CD4-positive, alpha-beta T cell treated with Interleukin-6 for 4 hours (primary cell): ENCODE results near the gene FAM20A.

Experiments
- DNase-seq: peaks from one replicate; pipeline ENCODE4 v3.0.0-alpha.2; 2020; ENCODE audit warnings: mixed read lengths

Gene FAM20A

GRCh38 chr17:68608515-68609130 lies 7.5 kb upstream of the FAM20A start:
- DNase-seq = no peak

DNA sequence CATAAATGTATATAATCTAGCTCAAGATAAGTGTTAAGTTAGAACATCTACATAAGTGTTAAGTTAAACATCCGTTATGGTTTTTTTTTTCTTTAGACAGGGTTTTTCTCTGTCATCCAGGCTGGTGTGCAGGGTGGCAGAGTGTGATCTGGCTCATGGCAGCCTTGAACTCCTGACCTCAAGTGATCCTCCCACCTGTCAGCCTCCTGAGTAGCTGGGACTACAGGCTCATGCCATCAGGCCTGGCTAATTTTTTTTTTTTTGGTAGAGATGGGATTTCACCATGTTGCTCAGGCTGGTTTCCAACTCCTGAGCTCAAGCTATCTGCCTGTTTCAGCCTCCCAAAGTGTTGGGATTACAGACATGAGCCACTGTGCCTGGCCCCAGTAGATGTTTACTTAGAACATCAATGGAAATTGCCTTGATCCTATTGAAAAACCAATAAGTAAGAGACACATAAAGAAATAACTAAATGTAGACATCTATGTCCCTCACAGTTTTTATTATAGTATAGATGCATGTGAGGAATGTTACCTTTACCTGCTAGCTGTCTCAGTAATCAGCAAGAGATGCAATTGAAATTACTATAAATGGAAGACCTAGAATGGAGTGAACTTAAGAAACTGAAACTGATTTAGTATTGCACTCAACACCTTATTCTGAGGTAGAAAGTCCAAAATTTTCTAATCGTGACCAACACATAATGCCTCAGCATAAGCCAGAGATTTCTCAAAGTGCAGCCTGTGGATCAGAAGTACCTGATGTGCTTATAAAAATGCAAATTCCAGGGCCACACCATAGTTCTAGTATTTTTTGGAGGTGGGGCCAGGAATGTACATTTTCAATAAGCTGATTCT lies 5.5 kb upstream of the FAM20A start:
- no peak for DNase-seq

DNA sequence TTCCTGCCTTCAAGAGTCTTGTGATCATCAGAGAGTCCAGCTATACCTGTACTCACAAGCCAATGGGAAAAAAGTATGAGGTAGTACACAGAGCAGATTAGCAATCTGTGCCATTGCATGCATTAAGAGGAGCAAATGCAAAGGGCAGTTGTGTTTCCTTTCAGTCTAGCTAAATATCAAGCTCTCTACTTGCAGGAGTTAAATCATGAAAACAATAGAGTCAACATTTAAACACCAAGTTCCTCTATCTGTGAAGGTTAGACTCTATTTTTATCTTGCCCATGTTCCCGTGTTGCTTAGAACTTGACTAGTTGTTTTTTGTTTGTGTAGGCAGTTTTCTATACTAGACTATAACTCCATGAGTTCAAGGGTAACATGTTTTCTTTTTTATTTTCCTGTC lies 4.7 kb upstream of the FAM20A start:
- no peak for DNase-seq

DNA sequence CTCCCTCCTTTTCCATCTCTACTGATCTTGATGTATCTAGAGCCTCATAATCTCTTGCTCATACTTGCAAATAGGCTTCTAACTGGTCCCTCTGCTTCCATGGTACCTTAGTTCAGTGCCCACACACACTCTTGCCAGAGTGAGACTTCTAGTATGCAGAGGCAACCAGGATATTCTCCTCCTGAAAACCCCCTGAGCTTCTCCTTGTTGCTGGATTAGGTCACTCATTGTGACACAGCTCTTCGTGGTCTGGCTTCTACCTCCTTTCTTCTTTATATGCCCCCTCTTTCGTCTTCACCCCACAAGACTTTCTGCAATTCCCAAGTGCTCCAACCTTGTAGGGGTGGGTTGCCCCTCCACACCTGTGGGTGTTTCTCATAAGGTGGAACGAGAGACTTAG lies 2.5 kb upstream of the FAM20A start:
- no peak for DNase-seq

GRCh38 chr17:68603027-68603426 lies 1.9 kb upstream of the FAM20A start:
- no peak for DNase-seq

DNA sequence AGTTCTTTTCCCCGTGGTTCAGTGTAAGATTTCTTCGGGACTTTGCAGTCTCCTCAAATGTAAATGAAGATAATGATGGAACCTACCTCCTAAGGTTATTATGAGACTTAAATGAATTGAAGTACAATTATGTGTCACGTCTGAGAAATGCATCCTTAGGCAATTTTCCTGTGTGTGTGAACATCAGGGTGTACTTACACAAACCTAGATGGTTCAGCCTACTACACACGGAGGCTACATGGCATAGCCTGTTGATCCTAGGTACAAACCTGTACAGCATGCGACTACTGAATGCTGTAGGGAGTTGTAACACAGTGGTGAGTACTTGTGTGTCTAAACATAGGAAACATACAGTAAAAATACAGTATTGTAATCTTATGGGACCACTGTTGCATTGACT lies 1.1 kb upstream of the FAM20A start:
- DNase-seq = no peak

DNA sequence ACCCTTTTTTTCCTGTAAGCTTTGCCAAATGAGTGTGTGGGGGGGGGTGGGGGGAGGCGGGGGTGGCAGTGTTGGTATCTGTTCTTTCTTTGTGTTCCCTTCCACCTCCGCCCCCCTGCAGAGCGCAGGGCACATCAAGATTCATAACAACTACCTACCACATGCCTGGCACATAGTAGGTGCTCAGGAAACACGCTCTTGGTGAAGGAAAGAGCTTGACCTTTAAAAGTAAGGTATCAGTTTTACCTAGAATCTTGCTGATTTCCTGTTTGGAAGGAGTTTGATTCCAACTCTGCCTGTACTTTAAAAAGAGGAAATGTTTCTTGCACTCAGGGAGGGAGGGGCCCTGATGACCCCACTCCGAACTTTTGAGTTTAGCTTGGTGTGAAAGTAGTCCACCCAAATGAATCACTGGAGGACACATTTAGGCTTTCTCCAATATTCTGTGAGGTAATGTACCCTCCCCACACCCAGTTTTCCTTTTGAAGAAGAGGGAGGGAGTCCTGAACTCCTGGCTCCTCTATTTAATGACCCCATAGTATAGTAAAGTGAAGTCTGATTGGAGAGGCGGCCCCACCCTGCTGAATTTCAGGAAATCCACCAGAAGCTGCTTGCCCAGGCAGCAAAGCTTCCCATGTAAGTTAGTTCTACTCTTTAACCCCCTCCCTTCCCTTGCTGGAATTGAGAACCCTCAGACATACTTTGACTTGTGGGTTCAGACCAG lies 560 bp upstream of the FAM20A start:
- no peak for DNase-seq

- no peak for DNase-seq
Measured at GRCh38 chr17:68600067-68600930, 868 bp downstream of the FAM20A start.

GRCh38 chr17:68599552-68600066 lies 1.6 kb downstream of the FAM20A start:
- DNase-seq = no peak

DNA sequence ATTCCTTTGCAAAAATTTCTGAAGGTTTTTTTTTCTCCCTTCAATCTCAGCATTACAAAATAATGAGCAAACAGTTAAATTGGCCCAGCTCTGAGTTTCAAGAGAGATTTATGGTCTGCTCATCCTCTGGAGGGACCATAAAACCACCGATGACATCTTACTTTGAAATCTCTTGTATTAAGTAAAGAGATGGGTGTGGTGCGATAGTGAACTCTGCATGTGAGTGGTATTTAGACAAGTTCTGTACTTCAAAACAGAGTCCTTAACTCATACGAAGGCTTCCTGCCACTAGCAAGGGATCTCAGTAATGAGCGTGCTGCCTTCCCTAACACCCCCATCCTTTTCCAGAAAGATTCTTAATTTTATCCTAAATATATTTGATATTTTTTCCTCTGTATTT lies 2.1 kb downstream of the FAM20A start:
- no peak for DNase-seq

DNA sequence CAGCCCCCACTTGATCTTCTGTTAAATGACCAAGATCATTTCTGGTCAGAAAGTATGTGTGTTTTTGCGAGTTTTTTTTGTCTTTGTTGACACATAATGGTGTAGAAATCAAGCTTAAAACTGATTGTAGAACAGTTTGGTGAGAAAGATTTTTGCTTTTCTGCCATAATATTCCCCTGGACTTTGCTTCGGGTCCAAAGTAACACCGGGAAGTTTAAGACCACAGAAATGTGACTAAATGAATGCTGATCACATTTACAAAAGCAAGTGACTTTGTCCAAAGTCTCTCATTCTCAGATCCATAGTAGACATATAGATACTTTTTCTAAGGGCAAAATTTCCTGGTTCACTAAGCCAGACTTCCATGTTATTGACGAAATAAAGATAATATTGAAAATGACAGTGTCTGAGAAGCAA lies 2.6 kb downstream of the FAM20A start:
- DNase-seq = no peak

- DNase-seq = no peak
Measured at GRCh38 chr17:68598074-68598473, 3.1 kb downstream of the FAM20A start.

DNA sequence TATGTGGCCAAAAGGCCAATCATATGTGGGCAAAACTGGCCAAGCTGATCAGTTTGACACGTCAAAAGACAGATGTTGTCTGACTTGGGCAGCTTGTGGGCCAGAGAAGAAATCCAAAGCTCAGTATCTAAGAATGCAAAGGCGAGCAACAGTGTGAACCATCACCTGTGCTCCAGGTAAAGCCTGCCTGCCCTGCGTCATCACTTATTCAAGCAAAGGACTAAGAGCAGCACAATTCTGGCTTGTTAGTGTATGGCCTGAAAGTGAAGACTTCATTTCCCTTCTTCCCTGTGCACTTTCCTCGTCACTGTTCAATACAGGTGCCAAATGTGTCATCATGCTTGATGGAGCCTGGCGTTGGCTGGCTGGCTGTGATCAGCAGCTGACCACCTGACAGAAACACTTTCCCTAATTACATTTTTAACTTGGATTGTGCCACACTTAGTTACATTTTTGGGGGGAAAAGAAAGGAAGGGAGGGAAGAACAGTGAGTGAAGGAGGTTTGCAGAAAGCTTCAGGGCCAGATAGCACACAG lies 4.7 kb downstream of the FAM20A start:
- DNase-seq = no peak

DNA sequence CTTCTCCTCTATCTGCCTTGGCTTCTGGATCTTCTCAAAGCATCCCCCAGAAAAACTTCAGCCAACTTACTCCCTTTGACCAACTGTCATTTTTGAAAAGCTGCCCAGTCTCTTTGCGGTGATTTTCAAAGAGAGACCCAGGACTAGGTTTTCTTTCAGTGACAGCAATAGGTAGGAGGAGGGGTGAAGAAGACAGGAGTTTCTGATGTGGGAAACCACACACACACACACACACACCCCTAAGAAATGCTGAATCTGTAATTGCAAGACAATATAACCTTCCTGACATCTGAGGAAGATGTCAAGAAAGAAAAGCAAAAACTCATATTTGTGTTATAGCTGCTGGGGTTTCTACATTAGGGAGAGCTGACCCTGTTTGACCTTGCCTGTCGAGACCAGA lies 5.2 kb downstream of the FAM20A start:
- DNase-seq = no peak

GRCh38 chr17:68595496-68595895 lies 5.7 kb downstream of the FAM20A start:
- DNase-seq = no peak

- DNase-seq = no peak
Measured at GRCh38 chr17:68594552-68594951, 6.6 kb downstream of the FAM20A start.

DNA sequence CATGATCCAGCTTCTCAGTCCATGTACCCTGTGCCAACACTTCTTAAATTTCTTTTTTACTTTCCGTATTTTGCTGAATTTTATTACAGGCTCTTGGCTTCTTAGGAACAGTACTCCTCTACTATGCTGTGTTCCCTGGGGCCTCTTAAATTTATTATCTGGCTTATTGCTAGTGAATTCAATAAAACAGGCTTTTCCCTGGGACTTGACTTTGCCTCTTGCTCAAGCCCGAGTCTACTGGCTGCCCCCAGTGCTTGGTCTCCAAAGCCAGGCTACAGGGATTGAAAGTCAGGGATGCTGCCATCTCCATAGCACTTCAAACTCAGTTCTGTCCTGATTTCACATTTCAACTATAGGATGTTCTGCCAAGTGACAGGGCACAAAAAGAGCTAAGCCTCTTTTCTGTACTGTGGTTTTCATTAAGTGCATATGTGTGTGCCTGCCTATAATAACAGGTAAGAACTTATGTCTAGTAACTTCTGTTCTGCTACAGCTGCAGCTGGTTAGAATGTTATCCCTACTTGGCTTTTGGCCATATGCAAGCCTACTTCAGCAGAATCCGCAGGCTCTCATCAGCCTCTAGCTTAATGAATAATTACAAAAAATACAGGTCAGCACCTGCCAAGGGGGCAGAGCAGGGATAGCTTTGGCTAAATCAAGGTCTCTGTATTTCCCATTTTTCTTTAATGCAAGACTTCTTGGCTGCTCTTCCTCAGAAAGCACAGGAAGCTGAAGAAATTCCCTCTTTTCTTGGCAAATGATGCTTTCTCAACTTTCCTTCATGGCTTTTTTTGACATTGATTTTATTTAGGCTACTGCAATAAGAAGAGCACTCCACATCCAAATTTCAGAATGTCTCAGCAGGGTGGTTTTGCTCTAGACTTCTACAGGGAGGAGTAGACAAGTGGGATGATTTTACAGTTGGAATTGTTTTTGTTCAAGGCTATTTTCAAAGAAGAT lies 8.2 kb downstream of the FAM20A start:
- DNase-seq = no peak

- no peak for DNase-seq
Measured at GRCh38 chr17:68592009-68592408, 9.2 kb downstream of the FAM20A start.

GRCh38 chr17:68591583-68591982 lies 9.6 kb downstream of the FAM20A start:
- no peak for DNase-seq

GRCh38 chr17:68589086-68589485 lies 12.1 kb downstream of the FAM20A start:
- DNase-seq = no peak

- no peak for DNase-seq
Measured at GRCh38 chr17:68588362-68588761, 12.8 kb downstream of the FAM20A start.
